ENCODE data around the gene ZNF343.

- no peak for TF ChIP-seq CTCF (IDR thresholded peaks at IDR 0.05)
- TF ChIP-seq POLR2A (IDR thresholded peaks at IDR 0.05) = no peak
Measured at GRCh38 chr20:2545594-2545993, 36.9 kb upstream of the ZNF343 start.

Data from thyroid gland (tissue), 4 donors.